H1 (cell line): Measurements from ENCODE around the gene FAF2. TPM values are rescaled to one million over a fixed set of nuclear protein-coding genes. Genes with fewer than 3 reads are reported as not detected.
A peak's percentile ranks its signal among the peaks of the same experiment; 100 is the strongest.

Experiments
- CHD2 ChIP-seq: IDR thresholded peaks from 2 replicates; pipeline ENCODE4 v1.6.1; 2012; ENCODE audit warnings: low read length, improper control_type of control experiment
- CREB1 ChIP-seq: IDR thresholded peaks from 2 replicates; pipeline ENCODE4 v1.6.1; 2012; ENCODE audit warnings: inconsistent platforms
- EGR1 ChIP-seq: IDR thresholded peaks from 2 replicates; pipeline ENCODE4 v1.6.1; 2011; ENCODE audit warnings: low read depth, low read length, borderline replicate concordance
- KDM1A ChIP-seq: fragments of 200-600, 300-600 bp; sonication (generic); IDR thresholded peaks from 2 replicates; pipeline ENCODE4 v1.7.1; 2016; ENCODE audit warnings: mild to moderate bottlenecking, low read length, borderline replicate concordance
- PHF8 ChIP-seq: fragments of 200-600 bp; sonication (generic); conservative IDR thresholded peaks from 2 replicates; pipeline ENCODE4 v1.7.1; 2012; ENCODE audit warnings: low read depth, mild to moderate bottlenecking, inconsistent platforms, low read length, moderate library complexity
- POLR2AphosphoS5 ChIP-seq: IDR thresholded peaks from 2 replicates; pipeline ENCODE4 v1.6.1; 2011; ENCODE audit warnings: low read depth, low read length
- RAD21 ChIP-seq, 2 experiments: IDR thresholded peaks in 1 of 2; conservative IDR thresholded peaks in 1 of 2; 2 replicates each; pipeline ENCODE4 v1.6.1; 2011; ENCODE audit warnings: low read depth in 2 of 2, low read length in 2 of 2, improper control_type of control experiment in 1 of 2, inconsistent platforms in 1 of 2, mild to moderate bottlenecking in 1 of 2, moderate library complexity in 1 of 2
- RBBP5 ChIP-seq: IDR thresholded peaks from 2 replicates; pipeline ENCODE4 v1.7.1; 2012; ENCODE audit warnings: low read depth, mild to moderate bottlenecking, inconsistent platforms, low read length, moderate library complexity, borderline replicate concordance
- SP1 ChIP-seq: IDR thresholded peaks from 2 replicates; pipeline ENCODE4 v1.6.1; 2011; ENCODE audit warnings: low read depth, low read length
- SP2 ChIP-seq: IDR thresholded peaks from 2 replicates; pipeline ENCODE4 v1.6.1; 2012; ENCODE audit warnings: mild to moderate bottlenecking, low read length, inconsistent platforms
- YY1 ChIP-seq: IDR thresholded peaks from 2 replicates; pipeline ENCODE4 v1.6.1; 2011; ENCODE audit warnings: low read depth, mild to moderate bottlenecking, low read length
- polyA plus RNA-seq, 7 experiments: library from polyadenylated mRNA; depleted of rRNA in 3 of 7; stranded (reverse) in 5 of 7; unstranded in 2 of 7; fragments of >200 nt in 5 of 7; fragments of 200-250 nt in 2 of 7; gene quantifications; 1 replicate in 5 of 7; 2 replicates in 1 of 7; 4 replicates in 1 of 7; pipeline versions ENCODE4 v1.2.1 to v1.2.3, GENCODE V29; 2011 to 2013; ENCODE audit warnings: missing spikeins in 2 of 7, mixed read lengths in 2 of 7
- total RNA-seq: library from RNA; stranded (reverse); fragmentation: NEBNext Ultra II Directional; extraction: Animal tissue kit (Norgen Biotek cat#: 25700); gene quantifications from 2 replicates; pipeline ENCODE4 v1.2.1, GENCODE V29; 2021
- TF ChIP-seq, protein P1 (sequence below): IDR thresholded peaks from 2 replicates; pipeline ENCODE4 v1.6.1; 2012; ENCODE audit warnings: inconsistent platforms
- TF ChIP-seq, protein P2 (sequence below): IDR thresholded peaks from 2 replicates; pipeline ENCODE4 v1.6.1; 2012; ENCODE audit warnings: low read length, inconsistent platforms

The FAF2 gene
- total and polyA plus RNA-seq, 2 of the 8 experiments (the other 6 are each of a cell fraction or from before 2014, with no cell fraction given), result 20.8 to 35.8 TPM

GRCh38 chr5:176415952-176416924 is 31.9 kb upstream of the FAF2 start, which contains the start of gene CLTB (continued):
- TF ChIP-seq CHD2 (0 out of 2 replicates have a peak, but pooled peaks have one; percentile 25), SP2 (no peak), YY1 (no peak; the same call in 1 of the 2 replicates), SP1 (no peak), KDM1A (peak; percentile 47; the same call in 1 of the 2 replicates), PHF8 (peak; percentile 61), POLR2AphosphoS5 (no peak), RBBP5 (no peak; the same call in 1 of the 2 replicates), CREB1 (peak; percentile 87), EGR1 (0 out of 2 replicates have a peak, but pooled peaks have one; percentile 35), RAD21 (IDR thresholded peaks at IDR 0.05 in 1 of 2, conservative IDR thresholded peaks at IDR 0.05 in 1 of 2; ENCODE audit: low read depth in 2 of 2, low read length in 2 of 2) (peak; percentile 68 to 91)
- TF ChIP-seq, protein P1, sequence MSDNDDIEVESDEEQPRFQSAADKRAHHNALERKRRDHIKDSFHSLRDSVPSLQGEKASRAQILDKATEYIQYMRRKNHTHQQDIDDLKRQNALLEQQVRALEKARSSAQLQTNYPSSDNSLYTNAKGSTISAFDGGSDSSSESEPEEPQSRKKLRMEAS, result peak; percentile 89
- TF ChIP-seq, protein P2, sequence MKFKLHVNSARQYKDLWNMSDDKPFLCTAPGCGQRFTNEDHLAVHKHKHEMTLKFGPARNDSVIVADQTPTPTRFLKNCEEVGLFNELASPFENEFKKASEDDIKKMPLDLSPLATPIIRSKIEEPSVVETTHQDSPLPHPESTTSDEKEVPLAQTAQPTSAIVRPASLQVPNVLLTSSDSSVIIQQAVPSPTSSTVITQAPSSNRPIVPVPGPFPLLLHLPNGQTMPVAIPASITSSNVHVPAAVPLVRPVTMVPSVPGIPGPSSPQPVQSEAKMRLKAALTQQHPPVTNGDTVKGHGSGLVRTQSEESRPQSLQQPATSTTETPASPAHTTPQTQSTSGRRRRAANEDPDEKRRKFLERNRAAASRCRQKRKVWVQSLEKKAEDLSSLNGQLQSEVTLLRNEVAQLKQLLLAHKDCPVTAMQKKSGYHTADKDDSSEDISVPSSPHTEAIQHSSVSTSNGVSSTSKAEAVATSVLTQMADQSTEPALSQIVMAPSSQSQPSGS, result peak; percentile 52; the same call in 1 of the 2 replicates
